Muscle layer of duodenum (tissue), 2 donors: ENCODE results near the gene EPHB1.
"Not testable (repeated sequence)": the region's sequence is repeated elsewhere in the genome, so short reads cannot be mapped to it uniquely, and the experiment has no call there.

Experiments
- H3K27ac ChIP-seq: one replicate; pipeline ENCODE4 v1.7.0; 2013; ENCODE audit warnings: mild to moderate bottlenecking, low read length
- H3K27me3 ChIP-seq: one replicate; pipeline ENCODE4 v1.7.0; 2013; ENCODE audit warnings: low read depth, mild to moderate bottlenecking, control low read depth, low read length
- H3K36me3 ChIP-seq, 2 donors: one replicate each; pipeline ENCODE4 v1.7.0; 2013; ENCODE audit warnings: low read length in 2 of 2, control low read depth in 1 of 2, mild to moderate bottlenecking in 1 of 2; ENCODE audit not compliant: insufficient read depth in 2 of 2, control insufficient read depth in 1 of 2
- H3K4me1 ChIP-seq, 2 donors: one replicate each; pipeline ENCODE4 v1.7.0; 2013; ENCODE audit warnings: low read length in 2 of 2, mild to moderate bottlenecking in 2 of 2, control low read depth in 1 of 2, moderate library complexity in 1 of 2; ENCODE audit not compliant: insufficient read depth in 2 of 2, control insufficient read depth in 1 of 2
- H3K4me3 ChIP-seq, 2 donors: one replicate each; pipeline ENCODE4 v1.7.0; 2013; ENCODE audit warnings: low read length in 2 of 2, low read depth in 1 of 2, mild to moderate bottlenecking in 1 of 2
- H3K9me3 ChIP-seq, 2 donors: one replicate each; pipeline ENCODE4 v1.7.0; 2013; ENCODE audit warnings: low read length in 2 of 2, control low read depth in 1 of 2, mild to moderate bottlenecking in 1 of 2; ENCODE audit not compliant: control insufficient read depth in 1 of 2
- donor health status: healthy.

EPHB1 gene

DNA sequence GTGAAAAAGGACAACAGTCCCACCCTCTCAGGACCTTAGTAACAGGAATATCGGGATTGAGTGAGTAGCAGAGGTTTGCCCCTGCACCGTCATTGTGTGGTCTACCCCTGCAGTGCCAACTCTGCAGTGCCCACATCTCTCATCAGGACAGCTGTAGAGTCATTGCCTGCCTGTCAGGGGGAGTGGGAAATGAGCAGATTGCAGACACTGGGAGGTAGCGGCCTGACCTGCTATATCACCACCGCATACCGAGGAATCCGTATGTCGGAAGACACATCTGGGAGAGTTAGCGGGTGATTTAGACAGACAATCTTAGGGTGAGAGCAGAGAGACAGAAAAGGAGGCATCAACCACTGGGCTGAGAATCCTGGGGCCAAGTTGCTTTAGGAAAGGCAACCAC lies 218.1 kb downstream of the EPHB1 start:
- Histone ChIP-seq H3K4me3 (no peak overlapping the region), H3K27me3 (no peaks in the 10 kb centered on the region), H3K9me3 (no peaks in the 10 kb centered on the region), H3K27ac (no peak overlapping the region), H3K36me3 (no peaks in the 10 kb centered on the region), H3K4me1 (no peaks in the 10 kb centered on the region)

DNA sequence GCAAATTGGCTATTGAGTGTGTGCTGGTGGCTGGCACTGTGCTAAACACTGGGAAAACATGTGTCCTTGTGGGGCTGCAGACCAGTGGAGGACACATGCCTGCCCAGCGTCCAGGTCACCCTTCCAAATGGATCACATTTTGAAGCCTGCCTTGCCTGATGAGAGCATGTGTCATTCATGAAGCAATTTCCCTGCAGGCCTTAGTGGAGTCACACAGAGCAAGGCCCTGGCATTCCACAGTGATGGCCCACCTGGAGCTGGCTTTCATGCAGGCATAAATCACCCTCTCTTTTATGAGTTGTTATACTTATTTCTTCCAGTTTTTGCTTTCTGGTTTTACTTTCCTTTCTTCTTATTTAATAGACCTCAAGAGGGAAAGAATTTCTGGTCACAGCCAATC lies 219.5 kb downstream of the EPHB1 start:
- H3K9me3 ChIP-seq: no peaks in the 10 kb centered on the region
- no peak overlapping the region for H3K4me3 ChIP-seq
- no peak overlapping the region for H3K27ac ChIP-seq
- no peaks in the 10 kb centered on the region for H3K4me1 ChIP-seq
- no peaks in the 10 kb centered on the region for H3K36me3 ChIP-seq
- no peaks in the 10 kb centered on the region for H3K27me3 ChIP-seq

DNA sequence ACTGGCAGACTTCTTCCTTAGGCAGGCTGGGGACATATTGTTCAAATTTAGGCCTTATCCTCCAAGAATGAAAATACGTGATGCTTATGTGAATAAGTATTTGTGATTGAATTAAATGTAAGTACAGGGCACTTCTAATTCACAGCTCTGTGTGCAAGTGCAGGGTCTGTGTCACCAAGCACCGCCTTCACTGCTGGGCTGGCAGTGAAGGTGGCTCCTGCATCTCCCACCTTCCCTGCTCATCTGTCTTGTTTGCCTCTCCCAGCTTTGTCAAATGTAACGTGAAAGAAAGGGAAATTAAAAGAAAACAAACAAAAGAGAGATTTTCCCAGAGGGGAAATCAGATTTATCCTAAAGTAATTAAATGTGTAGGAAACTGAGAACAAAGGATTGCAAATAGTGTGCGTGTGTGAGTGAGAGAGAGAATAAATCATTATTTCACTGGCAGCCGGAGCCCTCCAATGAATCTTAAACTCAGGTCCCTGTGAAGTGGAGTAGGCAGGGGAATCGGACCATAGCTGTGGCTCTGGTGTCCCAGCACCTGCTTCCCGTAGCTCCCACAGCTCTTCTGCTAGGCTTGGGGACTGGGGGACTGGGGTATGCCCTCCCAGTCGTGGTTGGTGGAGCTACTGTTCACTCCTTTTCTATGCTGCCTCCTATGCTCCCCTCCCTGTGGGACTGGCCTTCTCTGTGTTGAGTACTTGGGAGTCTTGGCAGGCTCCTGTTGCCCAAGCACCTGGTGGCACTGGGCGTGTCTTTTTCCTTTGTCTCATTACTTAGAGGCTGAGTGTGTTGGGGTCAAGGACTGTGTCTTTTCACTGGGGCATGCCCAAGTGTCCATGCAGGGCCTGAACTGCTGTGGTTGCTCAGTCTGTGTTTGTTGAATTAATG lies 222.2 kb downstream of the EPHB1 start:
- Histone ChIP-seq H3K4me1 (no peaks in the 10 kb centered on the region), H3K9me3 (no peaks in the 10 kb centered on the region), H3K36me3 (no peaks in the 10 kb centered on the region), H3K27ac (no peak overlapping the region), H3K4me3 (no peak overlapping the region), H3K27me3 (no peaks in the 10 kb centered on the region)

DNA sequence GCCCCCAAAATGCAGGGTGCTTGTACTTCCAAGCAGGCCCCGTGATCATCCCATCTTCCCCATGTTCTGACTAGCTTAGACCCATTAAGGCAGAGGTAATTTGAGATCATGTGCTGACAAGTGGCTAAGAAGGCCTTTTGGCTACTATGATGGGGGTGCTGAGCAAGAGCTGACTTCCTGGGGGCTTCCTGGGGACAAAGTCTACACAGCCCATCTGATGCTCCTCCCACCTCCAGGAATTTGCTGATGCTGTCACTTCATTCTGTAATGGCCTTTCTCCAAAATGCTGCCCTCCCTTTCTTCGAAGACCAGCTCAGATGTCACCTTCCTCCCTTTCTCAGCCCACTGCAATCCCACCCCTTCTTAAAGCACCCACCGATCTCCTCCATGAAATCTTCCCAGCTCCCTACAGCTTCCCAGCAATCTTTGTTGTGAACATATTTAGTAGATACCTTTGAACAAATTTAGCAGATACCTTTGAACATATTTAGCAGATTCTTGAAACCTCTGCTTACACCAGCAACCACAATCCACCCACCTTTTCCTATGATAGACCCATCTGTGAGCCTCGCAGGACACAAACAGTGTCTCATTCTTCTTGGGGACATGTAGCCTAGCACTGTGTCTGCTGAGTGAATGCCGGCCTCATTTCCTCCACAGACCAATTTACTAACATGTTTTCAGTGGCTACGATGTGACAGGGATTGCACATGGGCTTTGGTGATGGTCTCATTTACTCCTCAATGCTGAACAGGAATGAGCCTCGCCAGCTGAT lies 223.3 kb downstream of the EPHB1 start:
- Histone ChIP-seq H3K4me1 (no peaks in the 10 kb centered on the region), H3K27ac (no peak overlapping the region)

DNA sequence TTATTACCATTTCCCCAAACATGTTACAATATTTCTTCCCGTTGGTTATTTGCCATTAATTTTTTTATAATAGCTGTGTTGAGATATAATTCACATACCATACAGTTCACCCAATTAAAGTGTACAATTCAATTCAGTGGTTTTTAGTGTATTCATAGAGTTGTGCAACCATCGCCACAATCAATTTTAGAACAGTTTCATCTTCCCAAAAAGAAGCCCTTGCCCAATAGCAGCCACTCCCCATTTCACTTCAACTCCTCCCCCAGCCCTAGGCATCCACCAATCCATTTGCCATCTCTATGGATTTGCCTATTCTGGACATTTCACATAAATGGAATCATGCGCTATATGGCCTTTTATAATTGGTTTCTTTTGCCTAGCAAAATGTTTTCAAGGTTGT lies 225.1 kb downstream of the EPHB1 start:
- Histone ChIP-seq H3K36me3 (no peaks in the 10 kb centered on the region), H3K4me1 (no peaks in the 10 kb centered on the region), H3K9me3 (no peaks in the 10 kb centered on the region), H3K27ac (no peak overlapping the region), H3K27me3 (no peaks in the 10 kb centered on the region), H3K4me3 (no peak overlapping the region)

More for the DNA sequence above, 223.3 kb downstream of the EPHB1 start:
- no peaks in the 10 kb centered on the region for H3K36me3 ChIP-seq
- no peaks in the 10 kb centered on the region for H3K27me3 ChIP-seq
- H3K9me3 ChIP-seq: no peaks in the 10 kb centered on the region
- H3K4me3 ChIP-seq: no peak overlapping the region

DNA sequence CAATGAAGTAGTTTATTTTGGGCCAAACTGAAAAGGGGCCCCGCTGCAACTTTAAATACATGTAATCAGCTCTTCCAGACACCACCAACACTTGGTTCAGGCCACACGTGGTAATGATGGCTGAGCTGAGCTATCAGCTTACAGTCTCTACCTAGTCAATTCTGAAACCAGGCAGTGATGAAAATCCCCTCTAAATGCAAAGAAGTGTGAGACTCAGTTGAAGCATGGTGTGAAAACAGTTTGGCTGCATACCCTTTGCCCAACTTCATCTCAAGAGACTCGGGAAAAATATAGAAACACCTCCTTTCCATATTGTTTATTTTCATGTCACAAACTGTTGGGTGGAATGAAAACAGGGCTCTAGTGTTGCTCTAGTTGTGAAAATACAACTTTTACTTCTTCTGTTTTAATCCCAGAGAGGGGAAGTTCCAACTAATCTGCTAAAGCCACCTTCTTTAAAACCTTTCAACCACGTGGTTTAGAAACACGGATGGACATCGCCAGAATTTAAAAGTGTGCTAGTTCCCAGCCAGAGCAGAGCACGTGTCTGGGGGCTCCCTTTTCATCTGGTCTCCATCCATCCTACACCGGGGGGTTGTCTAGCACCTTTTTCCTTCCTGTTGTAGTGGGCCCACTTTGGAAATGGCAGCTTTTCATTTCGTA lies 229.1 kb downstream of the EPHB1 start:
- no peak overlapping the region for H3K27ac ChIP-seq
- H3K4me1 ChIP-seq: no peaks in the 10 kb centered on the region
- no peaks in the 10 kb centered on the region for H3K27me3 ChIP-seq
- H3K4me3 ChIP-seq: no peak overlapping the region
- no peaks in the 10 kb centered on the region for H3K36me3 ChIP-seq
- no peaks in the 10 kb centered on the region for H3K9me3 ChIP-seq

DNA sequence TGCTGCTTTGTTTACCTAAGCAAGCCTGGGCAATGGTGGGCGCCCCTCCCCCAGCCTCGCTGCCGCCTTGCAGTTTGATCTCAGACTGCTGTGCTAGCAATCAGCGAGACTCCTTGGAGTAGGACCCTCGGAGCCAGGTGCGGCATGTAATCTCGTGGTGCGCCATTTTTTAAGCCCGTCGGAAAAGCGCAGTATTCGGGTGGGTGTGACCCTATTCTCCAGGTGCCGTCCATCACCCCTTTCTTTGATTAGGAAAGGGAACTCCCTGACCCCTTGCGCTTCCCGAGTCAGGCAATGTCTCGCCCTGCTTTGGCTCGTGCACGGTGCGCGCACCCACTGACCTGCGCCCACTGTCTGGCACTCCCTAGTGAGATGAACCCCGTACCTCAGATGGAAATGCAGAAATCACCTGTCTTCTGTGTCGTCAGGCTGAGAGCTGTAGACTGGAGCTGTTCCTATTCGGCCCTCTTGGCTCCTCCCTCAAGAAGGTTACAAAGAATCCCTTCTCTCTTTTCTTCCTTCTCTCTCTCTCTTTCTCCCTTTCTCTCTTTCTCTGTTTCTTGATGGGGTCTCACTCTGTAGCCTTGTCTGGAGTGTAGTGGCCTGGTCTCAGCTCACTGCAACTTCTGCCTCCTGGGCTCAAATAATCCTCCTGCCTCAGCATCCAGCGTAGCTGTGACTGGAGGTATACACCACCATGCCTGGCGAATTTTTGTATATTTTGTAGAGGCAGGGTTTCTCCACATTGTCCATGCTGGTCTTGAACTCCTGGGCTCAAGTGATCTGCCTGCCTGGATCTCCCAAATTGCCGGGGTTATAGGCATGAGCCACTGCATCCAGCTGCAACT lies 235.9 kb downstream of the EPHB1 start:
- not testable (repeated sequence) for H3K36me3 ChIP-seq, H3K27me3 ChIP-seq, H3K9me3 ChIP-seq, H3K4me3 ChIP-seq, H3K27ac ChIP-seq, H3K4me1 ChIP-seq

DNA sequence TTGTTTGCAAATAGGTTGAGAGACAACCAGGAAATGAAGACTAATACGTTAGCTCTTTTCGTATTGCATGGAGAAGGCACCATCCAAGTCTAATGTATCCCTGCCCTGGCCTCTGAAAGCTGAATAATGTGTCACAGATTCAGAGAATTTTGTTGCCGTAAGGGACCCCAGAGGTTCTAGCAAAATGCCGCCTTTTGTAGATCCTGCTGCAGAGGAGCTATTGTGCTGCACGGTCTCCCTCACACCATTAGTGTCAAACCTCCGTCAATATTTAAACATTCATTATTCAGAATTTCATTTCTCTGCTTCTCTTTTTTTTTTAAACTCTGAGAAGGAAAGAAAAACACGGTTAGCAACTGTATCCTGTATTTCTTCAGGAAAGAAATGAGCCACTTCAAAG lies 238.7 kb downstream of the EPHB1 start:
- H3K27ac ChIP-seq: no peak overlapping the region
- H3K36me3 ChIP-seq: no peaks in the 10 kb centered on the region
- H3K27me3 ChIP-seq: peaks cover 3% of the 10 kb centered on the region
- H3K4me3 ChIP-seq: no peak overlapping the region
- H3K9me3 ChIP-seq: no peaks in the 10 kb centered on the region
- no peaks in the 10 kb centered on the region for H3K4me1 ChIP-seq

DNA sequence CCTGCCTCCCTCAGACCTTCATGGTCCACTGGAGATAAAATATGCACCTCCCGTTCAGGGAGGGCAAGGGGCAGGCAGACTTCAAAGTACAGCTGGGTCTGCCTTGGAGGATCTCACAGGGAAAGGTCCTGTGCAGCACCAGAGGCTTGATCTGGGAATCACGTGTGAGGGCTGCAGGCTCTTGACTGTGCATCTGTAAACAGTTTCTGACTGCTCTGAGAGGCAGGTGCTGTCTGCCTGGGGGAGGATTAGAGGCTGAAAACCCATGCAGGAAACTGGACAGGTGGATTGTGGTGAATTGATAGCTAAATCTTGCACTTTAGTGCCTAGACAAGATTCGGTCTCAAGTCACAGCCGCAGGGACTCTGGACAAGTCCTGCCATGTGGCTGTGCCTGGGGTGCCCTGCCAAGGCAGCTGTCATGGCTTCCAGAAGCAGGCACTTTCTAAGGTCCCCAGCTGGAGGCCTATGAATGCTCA lies 239.3 kb downstream of the EPHB1 start:
- H3K4me3 ChIP-seq: no peak overlapping the region
- no peaks in the 10 kb centered on the region for H3K36me3 ChIP-seq
- H3K27ac ChIP-seq: no peak overlapping the region
- no peaks in the 10 kb centered on the region for H3K9me3 ChIP-seq
- peaks cover 3% of the 10 kb centered on the region for H3K27me3 ChIP-seq
- H3K4me1 ChIP-seq: no peaks in the 10 kb centered on the region

DNA sequence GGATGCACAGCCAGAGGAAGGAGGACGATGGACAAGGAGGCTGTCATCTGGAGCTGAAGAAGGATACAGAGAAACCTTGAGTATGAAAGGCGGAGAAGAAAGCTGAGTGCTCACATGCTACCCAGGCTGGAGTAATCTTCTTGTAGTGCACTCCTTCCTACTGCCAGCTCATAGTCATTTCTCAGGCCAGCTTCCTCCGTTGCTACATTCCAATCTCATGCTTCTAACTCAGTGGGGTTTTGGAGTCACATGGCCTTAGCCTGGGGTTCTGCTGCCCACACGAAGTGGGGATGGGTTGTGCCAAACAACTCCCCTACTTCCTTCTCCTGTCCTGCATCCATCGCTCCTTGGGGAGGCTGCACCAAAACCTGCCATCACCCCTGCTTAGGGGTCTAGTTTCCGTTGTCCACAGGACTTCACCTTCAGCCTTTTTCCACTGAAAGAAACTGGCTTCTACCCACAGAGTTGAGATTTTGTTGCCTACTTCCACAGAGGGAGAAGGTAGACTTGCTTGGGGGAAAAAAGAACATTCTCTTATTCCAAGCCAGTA lies 239.9 kb downstream of the EPHB1 start:
- Histone ChIP-seq H3K27me3 (peaks cover 3% of the 10 kb centered on the region), H3K27ac (no peak overlapping the region), H3K36me3 (no peaks in the 10 kb centered on the region), H3K4me3 (no peak overlapping the region), H3K4me1 (no peaks in the 10 kb centered on the region), H3K9me3 (no peaks in the 10 kb centered on the region)
